ENCODE data around the gene GLUD1. TPM values are rescaled to one million over a fixed set of nuclear protein-coding genes. Genes with fewer than 3 reads are reported as not detected.
"Not testable (repeated sequence)": the region's sequence is repeated elsewhere in the genome, so short reads cannot be mapped to it uniquely, and the experiment has no call there.

GLUD1 gene
- polyA plus RNA-seq, 1 experiment, result 78.6 TPM

DNA sequence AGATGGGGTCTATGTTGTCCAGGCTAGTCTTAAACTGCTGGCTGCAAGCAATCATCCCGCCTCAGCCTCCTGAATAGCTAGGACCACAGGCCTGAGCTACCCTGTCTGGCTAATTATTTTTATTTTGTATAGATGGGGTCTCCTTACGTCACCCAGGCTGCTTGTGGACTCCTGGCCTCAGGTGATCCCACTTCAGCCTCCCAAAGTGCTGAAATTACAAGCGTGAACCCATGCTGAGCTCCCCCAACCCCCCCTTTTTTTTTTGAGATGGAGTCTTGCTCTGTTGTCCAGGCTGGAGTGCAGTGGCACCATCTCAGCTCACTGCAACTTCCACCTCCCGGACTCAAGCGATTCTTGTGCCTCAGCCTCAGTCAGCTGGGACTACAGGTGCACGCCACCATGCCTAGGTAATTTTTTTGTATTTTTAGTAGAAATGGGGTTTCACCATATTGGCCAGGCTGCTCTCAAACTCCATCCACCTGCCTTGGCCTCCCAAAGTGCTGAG is 49.2 kb downstream of the GLUD1 start:
- TF ChIP-seq, protein P1, sequence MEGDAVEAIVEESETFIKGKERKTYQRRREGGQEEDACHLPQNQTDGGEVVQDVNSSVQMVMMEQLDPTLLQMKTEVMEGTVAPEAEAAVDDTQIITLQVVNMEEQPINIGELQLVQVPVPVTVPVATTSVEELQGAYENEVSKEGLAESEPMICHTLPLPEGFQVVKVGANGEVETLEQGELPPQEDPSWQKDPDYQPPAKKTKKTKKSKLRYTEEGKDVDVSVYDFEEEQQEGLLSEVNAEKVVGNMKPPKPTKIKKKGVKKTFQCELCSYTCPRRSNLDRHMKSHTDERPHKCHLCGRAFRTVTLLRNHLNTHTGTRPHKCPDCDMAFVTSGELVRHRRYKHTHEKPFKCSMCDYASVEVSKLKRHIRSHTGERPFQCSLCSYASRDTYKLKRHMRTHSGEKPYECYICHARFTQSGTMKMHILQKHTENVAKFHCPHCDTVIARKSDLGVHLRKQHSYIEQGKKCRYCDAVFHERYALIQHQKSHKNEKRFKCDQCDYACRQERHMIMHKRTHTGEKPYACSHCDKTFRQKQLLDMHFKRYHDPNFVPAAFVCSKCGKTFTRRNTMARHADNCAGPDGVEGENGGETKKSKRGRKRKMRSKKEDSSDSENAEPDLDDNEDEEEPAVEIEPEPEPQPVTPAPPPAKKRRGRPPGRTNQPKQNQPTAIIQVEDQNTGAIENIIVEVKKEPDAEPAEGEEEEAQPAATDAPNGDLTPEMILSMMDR (IDR thresholded peaks at IDR 0.05; ENCODE audit: insufficient read depth, low read depth, low read length), result no peak
- POLR2A ChIA-PET, result no interaction called here
- H3K36me3 ChIP-seq (ENCODE audit: control insufficient read depth, insufficient read depth, low read length), result peaks cover 4% of the 10 kb centered on the region
- no peaks in the 10 kb centered on the region for H3K27me3 ChIP-seq (ENCODE audit: control insufficient read depth, insufficient read depth, low read length)
- DNase-seq (ENCODE audit: low read depth), result no peak
- CTCF ChIA-PET, result interaction anchor here (1.4 kb wide), 1 partner anchor 9 kb away, joined by 4 read pairs; no protein-coding TSS in a partner anchor
- H3K4me3 ChIP-seq (ENCODE audit: low read depth, low read length), result no peak overlapping the region

DNA sequence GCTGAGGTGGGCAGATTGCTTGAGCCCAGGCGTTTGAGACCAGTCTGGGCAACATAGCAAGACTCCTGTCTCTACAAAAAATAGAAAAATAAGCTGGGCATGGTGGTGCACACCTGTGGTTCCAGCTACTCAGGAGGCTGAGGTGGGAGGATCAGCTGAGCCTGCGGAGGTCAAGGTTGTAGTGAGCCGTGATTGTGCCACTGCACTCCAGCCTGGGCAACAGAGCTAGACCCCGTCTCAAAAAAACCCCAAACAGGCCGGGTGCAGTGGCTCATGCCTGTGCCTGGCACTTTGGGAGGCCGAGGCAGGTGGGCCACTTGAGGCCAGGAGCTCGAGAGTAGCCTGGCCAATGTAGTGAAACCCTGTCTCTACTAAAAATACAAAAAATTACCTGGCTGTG is 51.1 kb downstream of the GLUD1 start:
- H3K27me3 ChIP-seq (ENCODE audit: control insufficient read depth, insufficient read depth, low read length); POLR2A ChIA-PET; H3K4me3 ChIP-seq (ENCODE audit: low read depth, low read length); DNase-seq (ENCODE audit: low read depth); H3K36me3 ChIP-seq (ENCODE audit: control insufficient read depth, insufficient read depth, low read length): not testable (repeated sequence)
- CTCF ChIA-PET, result interaction anchor here (0.7 kb wide), 1 partner anchor 21 kb away, joined by 3 read pairs; no protein-coding TSS in a partner anchor

DNA sequence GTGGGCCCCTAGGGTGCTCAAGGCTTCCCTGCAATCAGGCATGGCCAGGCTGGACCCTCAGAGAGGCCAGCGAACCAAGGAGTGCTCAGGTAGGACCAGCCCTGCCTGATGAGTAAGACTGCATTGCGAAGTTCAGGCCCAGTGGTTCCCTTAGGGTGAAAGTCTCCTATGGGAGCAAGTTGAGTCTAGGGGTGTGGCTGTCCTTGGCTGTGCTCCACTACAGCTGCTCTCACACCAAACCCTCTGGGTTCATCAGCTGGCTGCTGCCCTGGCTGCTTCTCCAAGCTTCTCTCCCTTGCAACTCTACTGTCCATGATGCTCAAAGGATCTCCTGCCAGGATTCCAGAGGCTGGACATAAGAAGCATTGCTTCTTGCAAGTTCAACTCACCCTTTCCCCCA is 55.9 kb downstream of the GLUD1 start:
- ChIA-PET POLR2A (no interaction called here), CTCF (interaction anchor here (0.9 kb wide), 1 partner anchor 9 kb away, joined by 3 read pairs; no protein-coding TSS in a partner anchor)
- TF ChIP-seq, protein P1 (IDR thresholded peaks at IDR 0.05; ENCODE audit: insufficient read depth, low read depth, low read length), result no peak
- no peak for DNase-seq (ENCODE audit: low read depth)
- no peak overlapping the region for H3K4me3 ChIP-seq (ENCODE audit: low read depth, low read length)
- no peaks in the 10 kb centered on the region for H3K36me3 ChIP-seq (ENCODE audit: control insufficient read depth, insufficient read depth, low read length)
- no peaks in the 10 kb centered on the region for H3K27me3 ChIP-seq (ENCODE audit: control insufficient read depth, insufficient read depth, low read length)

DNA sequence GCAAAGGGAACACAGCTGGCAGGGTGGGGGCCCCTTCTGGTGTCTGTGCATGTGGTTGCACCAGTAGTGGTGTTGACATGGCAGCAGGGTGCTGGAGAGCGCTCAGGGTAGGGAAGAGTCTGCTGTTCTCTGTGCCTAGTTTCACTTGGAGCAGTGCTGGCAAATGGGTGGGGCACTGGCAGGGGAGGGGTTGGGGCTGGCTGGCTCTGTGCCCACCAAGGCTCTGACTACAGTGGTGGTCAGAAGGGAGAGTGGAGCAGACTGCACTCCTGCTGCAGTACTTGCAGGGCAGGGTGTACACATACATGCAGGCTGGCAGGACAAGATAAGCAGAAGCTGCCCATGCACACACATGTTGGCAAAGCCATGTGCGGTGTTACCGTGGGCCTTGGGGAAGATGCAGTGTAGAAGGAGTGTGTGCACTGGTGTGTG is 56.3 kb downstream of the GLUD1 start:
- no peaks in the 10 kb centered on the region for H3K36me3 ChIP-seq (ENCODE audit: control insufficient read depth, insufficient read depth, low read length)
- ChIA-PET POLR2A (no interaction called here), CTCF (interaction anchor here (0.9 kb wide), 1 partner anchor 9 kb away, joined by 3 read pairs; no protein-coding TSS in a partner anchor)
- DNase-seq (ENCODE audit: low read depth), result no peak
- H3K4me3 ChIP-seq (ENCODE audit: low read depth, low read length), result no peak overlapping the region
- no peaks in the 10 kb centered on the region for H3K27me3 ChIP-seq (ENCODE audit: control insufficient read depth, insufficient read depth, low read length)
- TF ChIP-seq, protein P1 (IDR thresholded peaks at IDR 0.05; ENCODE audit: insufficient read depth, low read depth, low read length), result no peak

DNA sequence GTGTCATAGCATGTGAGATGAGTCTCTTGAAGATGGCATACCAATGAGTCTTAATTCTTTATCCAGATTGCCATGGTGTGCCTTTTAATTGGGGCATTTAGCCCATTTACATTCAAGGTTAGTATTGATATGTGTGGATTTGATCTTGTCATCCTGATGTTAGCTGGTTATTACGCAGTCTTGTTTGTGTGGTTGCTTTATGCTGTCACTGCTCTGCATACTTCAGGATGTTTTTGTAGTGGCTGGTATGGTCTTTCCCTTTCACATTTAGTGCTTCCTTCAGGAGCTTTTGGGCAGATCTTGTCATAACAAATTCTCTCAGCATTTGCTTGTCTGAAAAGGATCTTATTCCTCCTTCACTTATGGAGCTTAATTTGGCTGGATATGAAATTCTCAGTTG is 58.0 kb downstream of the GLUD1 start:
- H3K4me3 ChIP-seq (ENCODE audit: low read depth, low read length), result no peak overlapping the region
- no peaks in the 10 kb centered on the region for H3K27me3 ChIP-seq (ENCODE audit: control insufficient read depth, insufficient read depth, low read length)
- ChIA-PET CTCF (interaction anchor here (1.1 kb wide), 1 partner anchor 18 kb away, joined by 5 read pairs; no protein-coding TSS in a partner anchor), POLR2A (no interaction called here)
- DNase-seq (ENCODE audit: low read depth), result no peak
- TF ChIP-seq, protein P1 (IDR thresholded peaks at IDR 0.05; ENCODE audit: insufficient read depth, low read depth, low read length), result no peak
- H3K36me3 ChIP-seq (ENCODE audit: control insufficient read depth, insufficient read depth, low read length), result no peaks in the 10 kb centered on the region
